ENCODE data around the gene GLIS1. TPM values are rescaled to one million over a fixed set of nuclear protein-coding genes. Genes with fewer than 3 reads are reported as not detected.

Gene GLIS1
- total RNA-seq, 1 experiment from 2014 or later, result 0.24 TPM

DNA sequence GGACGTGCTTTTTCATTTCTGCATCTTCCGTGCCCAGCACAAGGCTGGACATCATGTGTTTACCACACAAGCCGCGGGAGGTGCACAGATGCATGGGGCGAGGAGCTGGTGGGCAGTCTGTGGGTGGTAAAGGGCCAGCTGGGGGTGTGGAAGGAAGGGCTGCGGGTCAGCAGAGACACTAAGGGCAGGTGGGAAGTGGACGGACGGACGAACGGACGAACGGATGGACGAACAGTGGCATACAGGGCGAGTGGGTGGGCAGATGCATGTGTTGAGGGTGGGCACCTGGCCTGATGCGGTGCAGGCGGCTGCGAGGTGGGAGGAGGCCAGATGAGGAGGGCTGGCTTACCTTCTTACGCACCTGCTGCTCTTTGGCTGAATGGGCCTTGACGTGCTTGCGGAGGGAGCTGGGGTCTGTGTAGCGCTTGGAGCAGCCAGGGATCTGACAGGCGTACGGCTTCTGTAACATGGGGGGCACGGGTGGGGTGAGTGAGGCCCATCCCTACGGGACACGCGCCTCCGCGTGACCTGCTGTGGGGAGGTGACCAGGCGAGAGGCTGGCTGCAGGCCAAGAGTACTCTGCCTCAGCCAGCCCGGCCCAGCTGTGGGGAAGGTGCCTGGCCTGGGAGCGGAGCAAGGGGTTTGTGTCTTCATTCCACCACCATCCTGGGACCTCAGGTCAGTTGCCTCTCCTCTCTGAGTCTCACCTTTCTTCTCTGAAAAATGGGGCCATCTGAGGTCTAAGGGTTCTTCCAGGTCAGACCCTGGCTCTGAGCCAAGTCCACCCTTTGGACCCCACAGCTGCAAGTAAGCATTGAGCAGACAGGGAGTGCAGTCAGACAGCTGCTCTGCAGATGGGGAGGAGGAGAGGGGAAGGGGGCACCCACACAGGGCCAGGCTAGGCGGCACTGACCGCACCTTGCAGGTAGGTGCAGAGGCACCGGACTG lies 214.3 kb downstream of the GLIS1 start (continued):
- no peak for TF ChIP-seq E2F1 (CRISPR knock-in tag; IDR thresholded peaks at IDR 0.05)
- no peak for TF ChIP-seq USF2 (CRISPR knock-in tag; IDR thresholded peaks at IDR 0.05)
- no peak for TF ChIP-seq ERG (CRISPR knock-in tag; IDR thresholded peaks at IDR 0.05)
- no peak for TF ChIP-seq KAT7 (CRISPR knock-in tag; IDR thresholded peaks at IDR 0.05; ENCODE audit: borderline replicate concordance)

DNA sequence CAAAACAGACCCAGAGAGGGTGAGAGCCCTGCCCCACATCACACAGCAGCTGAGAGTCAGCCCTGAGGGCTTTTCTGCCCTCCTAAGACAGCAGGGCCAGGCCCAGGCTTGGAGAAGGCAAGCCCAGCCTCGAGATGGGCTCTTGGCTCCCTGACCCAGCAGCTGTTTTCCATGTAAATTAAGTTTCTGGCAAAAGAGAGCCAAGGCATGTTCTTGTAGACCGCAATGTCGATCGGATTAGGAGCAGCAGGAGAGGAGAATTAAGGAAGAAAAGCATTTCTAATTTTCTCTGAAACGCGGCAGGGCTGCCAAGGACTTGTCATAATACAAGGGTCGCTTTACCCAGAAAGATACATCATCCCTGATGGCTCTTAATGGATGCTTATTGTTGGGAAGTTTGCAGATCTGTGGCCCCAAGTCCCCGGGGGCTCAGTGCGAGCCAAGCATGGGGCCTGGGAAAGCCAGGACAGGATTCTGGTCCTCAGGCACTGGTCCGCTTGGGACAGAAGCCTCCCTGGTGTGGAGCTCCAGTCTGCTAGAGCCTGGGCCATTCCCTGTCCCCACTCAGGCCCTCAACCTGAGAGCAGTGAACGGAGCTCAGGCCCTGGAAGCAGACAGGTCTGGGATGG lies 216.9 kb downstream of the GLIS1 start:
- POLR2A ChIA-PET, result no interaction called here
- H3K4me3 Mint-ChIP-seq, result no peak overlapping the region
- H3K9me3 Mint-ChIP-seq, result no peaks in the 10 kb centered on the region
- peaks cover 9% of the 10 kb centered on the region for H3K4me1 Mint-ChIP-seq
- no peak overlapping the region for H3K27ac Mint-ChIP-seq
- CTCF ChIA-PET, result no interaction called here
- DNase-seq (ENCODE audit: low spot score), result no peak
- H3K27me3 Mint-ChIP-seq (ENCODE audit: low read depth), result peaks cover 5% of the 10 kb centered on the region
- ATAC-seq, result no peak
- H3K36me3 Mint-ChIP-seq, result no peaks in the 10 kb centered on the region
- TF ChIP-seq FOXJ3 (CRISPR knock-in tag; IDR thresholded peaks at IDR 0.05; ENCODE audit: borderline replicate concordance) (no peak), EMX1 (CRISPR knock-in tag; IDR thresholded peaks at IDR 0.05) (no peak), JAZF1 (CRISPR knock-in tag; IDR thresholded peaks at IDR 0.05) (no peak), E2F5 (CRISPR knock-in tag; IDR thresholded peaks at IDR 0.05) (no peak), MXD4 (CRISPR knock-in tag; IDR thresholded peaks at IDR 0.05; ENCODE audit: borderline replicate concordance) (no peak), KAT7 (CRISPR knock-in tag; IDR thresholded peaks at IDR 0.05; ENCODE audit: borderline replicate concordance) (no peak), TCF7 (CRISPR knock-in tag; IDR thresholded peaks at IDR 0.05; ENCODE audit: low read depth) (no peak), ZNF232 (CRISPR knock-in tag; IDR thresholded peaks at IDR 0.05) (no peak), SMAD3 (CRISPR knock-in tag; IDR thresholded peaks at IDR 0.05; ENCODE audit: borderline replicate concordance) (no peak), ATF1 (CRISPR knock-in tag; IDR thresholded peaks at IDR 0.05) (no peak), PRRX2 (CRISPR knock-in tag; IDR thresholded peaks at IDR 0.05) (no peak), FOXP1 (CRISPR knock-in tag; IDR thresholded peaks at IDR 0.05; ENCODE audit: borderline replicate concordance) (no peak), ZNF671 (CRISPR knock-in tag; IDR thresholded peaks at IDR 0.05) (no peak), ARID4B (CRISPR knock-in tag; IDR thresholded peaks at IDR 0.05; ENCODE audit: borderline replicate concordance) (no peak), E2F1 (CRISPR knock-in tag; IDR thresholded peaks at IDR 0.05) (no peak)
- TF ChIP-seq, protein P1, sequence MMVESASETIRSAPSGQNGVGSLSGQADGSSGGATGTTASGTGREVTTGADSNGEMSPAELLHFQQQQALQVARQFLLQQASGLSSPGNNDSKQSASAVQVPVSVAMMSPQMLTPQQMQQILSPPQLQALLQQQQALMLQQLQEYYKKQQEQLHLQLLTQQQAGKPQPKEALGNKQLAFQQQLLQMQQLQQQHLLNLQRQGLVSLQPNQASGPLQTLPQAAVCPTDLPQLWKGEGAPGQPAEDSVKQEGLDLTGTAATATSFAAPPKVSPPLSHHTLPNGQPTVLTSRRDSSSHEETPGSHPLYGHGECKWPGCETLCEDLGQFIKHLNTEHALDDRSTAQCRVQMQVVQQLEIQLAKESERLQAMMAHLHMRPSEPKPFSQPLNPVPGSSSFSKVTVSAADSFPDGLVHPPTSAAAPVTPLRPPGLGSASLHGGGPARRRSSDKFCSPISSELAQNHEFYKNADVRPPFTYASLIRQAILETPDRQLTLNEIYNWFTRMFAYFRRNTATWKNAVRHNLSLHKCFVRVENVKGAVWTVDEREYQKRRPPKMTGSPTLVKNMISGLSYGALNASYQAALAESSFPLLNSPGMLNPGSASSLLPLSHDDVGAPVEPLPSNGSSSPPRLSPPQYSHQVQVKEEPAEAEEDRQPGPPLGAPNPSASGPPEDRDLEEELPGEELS (CRISPR knock-in tag; IDR thresholded peaks at IDR 0.05), result no peak
- TF ChIP-seq, protein P2, sequence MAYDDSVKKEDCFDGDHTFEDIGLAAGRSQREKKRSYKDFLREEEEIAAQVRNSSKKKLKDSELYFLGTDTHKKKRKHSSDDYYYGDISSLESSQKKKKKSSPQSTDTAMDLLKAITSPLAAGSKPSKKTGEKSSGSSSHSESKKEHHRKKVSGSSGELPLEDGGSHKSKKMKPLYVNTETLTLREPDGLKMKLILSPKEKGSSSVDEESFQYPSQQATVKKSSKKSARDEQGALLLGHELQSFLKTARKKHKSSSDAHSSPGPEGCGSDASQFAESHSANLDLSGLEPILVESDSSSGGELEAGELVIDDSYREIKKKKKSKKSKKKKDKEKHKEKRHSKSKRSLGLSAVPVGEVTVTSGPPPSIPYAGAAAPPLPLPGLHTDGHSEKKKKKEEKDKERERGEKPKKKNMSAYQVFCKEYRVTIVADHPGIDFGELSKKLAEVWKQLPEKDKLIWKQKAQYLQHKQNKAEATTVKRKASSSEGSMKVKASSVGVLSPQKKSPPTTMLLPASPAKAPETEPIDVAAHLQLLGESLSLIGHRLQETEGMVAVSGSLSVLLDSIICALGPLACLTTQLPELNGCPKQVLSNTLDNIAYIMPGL (CRISPR knock-in tag; IDR thresholded peaks at IDR 0.05), result no peak
